CD4-positive, alpha-beta T cell treated with Interleukin-10 for 1 hour (primary cell): ENCODE data around the gene QSOX2.

ENCODE experiments used
- DNase-seq: peaks from one replicate; pipeline ENCODE4 v3.0.0-alpha.2; 2020

Gene QSOX2

DNA sequence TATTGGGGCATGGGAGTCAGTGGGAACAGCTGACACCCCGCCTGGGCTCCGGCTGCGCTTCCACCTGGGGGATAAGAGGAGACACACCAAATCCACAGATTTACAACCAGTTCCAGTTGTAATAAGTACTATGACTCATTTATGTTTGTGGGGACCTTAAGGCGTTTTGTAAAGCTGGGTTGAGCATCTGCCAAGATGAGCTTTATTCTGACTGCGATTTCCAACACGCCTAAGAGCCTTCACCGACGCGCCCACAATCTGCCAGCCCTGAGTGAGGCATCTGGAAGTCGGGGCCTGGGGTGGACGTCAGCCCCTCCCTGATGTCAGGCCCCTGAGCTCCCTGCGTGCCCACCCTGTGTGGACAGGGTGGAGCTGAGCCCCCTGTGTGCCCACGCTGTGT is 26.3 kb downstream of the QSOX2 start:
- no peak for DNase-seq

DNA sequence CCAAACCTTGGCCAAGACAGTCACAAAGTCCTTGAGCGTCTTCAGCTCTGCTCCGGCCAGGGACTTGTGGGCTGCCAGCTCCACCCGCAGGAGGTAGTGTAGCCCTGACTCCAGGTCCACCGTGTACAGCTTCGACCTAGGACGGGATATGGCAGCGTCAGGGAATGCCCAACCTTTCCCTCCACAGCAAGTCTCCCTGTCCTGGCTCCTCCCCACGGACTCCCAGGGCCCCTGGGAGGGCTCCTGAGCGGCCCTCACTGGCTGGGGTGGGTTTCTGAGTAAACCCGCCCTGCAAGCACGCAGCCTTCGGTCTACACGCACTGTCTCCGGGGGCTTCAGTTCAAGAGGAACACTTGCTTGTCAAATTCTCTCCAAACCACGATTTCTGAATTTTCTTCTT is 26.9 kb downstream of the QSOX2 start:
- no peak for DNase-seq

DNA sequence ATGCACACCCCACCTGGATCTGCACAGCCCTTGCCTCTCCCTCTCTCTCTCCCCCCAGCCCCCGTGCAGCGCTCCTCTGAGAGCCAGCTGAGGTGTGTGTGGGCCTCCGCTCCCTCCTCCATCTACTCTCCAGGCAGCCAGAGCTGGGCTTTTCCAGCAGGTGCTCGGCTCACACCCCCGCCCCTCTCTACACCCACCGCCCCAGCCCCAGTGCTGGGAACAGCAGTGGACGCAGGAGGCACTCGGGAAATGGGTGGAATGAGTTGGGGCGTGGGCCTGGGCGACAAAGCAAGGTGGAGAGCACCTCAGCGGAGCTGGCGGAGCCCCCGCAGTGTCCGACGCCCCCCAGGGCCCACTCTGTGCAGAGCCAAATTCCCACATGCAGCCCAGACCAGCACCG is 27.3 kb downstream of the QSOX2 start:
- no peak for DNase-seq

DNA sequence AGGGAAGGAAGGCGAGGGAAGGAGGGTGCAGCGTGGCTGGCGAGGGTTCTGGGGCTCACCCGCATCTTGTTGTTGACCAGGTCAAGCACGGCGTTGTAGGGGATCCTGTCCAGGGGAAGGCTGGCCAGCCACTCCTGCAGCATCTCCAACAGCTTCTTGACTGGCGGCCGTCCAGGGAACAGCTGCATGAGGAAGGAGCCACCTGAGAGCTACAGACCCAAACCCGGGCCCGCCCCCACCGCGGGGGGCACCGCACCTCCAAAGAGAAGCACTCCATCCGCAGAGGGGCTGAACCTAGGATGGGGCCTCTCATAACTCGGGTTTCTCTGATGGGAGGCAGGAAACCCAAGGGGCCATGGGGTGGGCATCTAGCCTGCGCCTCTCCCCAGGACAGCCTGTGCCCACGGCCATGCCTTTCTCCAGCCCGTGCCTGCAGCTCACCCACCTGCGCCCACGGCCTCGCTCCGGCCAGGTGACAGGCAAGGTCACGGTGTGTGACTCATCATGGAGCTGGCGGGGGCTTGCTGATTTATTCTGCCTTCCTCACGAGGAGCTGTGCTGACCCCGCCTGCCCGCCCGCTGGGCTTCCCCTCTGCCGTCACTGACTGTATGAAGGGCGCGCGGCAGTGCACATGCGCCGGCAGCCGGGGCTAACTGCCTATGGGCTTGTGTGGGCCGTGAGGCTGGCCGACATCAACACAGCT is 28.9 kb downstream of the QSOX2 start:
- no peak for DNase-seq

GRCh38 chr9:136213733-136214132 is 31.9 kb downstream of the QSOX2 start:
- no peak for DNase-seq

DNA sequence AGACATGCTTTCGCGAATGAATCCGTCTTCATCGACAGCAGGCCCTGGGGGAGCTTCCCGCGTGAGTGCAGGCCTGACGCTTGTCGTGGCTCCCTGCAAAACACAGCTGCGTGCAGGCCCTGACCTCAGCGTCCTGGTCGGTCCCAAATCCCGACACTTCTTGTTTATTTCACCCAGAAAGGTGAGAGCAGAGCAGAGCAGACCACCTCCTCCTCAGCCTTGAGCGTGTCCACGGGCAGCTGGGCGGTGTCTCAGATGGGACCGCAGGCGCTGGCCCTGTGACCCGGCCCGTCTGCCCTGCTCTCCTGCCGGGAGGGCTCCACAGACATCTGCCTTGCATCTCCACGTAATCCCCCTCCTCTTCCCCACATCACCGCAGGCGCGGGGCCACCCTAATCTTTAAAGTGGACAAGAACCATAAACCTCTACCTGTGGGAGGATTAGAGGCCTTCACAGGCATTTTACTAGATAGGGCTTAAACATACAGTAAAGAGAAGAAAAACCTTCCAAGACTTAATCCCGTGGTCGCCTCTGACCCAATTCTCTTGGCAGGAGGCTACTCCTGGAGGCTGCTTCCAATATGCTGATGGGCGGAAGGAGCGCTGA is 33.2 kb downstream of the QSOX2 start:
- DNase-seq = no peak

DNA sequence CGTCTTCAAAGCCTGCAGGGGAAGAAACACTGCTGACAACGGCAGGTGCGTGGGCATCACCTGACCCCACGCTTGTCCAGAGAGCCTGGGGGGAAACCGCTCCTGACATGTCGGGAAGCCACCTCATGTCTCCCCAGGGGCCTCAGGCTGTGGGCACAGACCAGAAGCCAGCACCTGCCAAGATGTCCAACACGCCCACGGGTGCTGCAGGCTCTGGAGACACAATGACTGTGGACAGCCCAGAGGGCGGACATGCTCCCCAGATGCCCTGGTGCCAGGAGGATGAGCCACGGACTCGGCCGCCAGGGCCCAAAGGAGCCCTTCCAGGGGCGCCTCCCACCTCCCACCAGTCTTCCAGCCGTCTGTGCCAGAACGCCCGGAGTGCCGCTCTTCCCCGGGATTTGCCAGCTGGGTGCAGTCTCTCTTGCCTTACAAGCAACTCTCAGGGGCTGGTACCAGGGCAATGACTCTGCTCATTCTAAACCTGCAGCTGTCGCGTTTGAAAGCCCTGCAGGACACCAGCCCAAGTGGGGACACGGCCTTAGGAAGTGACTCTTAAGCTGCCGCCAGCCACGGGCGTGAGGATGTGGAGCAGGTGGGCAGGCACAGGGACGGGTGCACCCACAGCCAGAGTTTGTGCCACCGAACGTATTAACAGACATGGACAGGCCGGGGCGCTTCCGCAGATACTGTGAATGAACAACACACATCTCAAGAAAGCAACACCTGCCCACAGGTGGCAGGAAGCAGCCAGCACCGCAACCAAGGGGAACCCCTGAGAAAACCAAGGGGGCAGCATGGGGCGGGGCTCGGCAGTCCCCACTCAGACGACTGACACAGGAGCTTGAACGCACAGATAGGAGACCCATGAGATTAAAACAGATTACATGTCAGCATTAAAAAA is 33.9 kb downstream of the QSOX2 start:
- no peak for DNase-seq

GRCh38 chr9:136211006-136211405 is 34.6 kb downstream of the QSOX2 start:
- DNase-seq = no peak

- DNase-seq = no peak
Observed at GRCh38 chr9:136210276-136210675, 35.3 kb downstream of the QSOX2 start.

GRCh38 chr9:136209786-136210185 is 35.8 kb downstream of the QSOX2 start:
- no peak for DNase-seq

DNA sequence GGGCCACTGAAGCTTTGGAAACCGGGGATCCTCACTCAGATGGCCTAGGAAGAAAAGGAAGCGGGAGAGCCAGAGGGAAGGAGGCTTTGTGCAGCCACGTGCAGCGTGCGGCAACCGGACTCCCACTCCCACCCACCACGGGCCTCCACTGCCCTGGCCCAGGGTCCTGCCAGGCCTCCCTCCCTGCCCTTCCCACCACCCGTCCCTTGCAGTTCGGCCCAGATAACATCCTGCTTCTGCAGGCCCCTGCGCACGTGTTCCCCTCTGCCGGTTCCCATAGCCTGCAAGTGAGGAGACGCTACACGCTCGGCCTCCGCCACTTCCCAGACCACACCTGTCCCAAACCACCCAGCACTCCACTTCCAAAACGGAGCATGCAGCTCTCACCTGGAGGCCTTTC is 36.4 kb downstream of the QSOX2 start:
- no peak for DNase-seq

DNA sequence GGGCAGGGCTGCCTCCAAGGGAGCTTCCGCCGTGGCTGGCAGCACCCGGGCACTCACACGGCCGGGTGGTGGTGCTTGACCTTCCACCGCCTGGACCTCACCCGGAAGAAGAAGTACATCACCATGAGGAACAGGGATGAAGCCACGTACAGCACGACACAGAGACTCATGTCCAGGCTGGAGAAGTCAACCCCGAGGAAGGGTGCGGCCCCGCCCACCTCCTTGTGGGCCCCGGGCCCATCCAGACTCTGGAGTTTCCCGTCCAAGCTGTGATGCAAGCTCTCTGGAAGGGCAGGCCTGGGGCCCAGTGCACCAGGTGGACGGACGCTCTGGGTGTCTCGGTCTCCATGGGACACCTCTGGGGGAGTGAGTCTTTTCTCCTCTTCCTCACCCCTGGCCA is 36.9 kb downstream of the QSOX2 start:
- no peak for DNase-seq

- DNase-seq = no peak
Observed at GRCh38 chr9:136207616-136208015, 38.0 kb downstream of the QSOX2 start.

DNA sequence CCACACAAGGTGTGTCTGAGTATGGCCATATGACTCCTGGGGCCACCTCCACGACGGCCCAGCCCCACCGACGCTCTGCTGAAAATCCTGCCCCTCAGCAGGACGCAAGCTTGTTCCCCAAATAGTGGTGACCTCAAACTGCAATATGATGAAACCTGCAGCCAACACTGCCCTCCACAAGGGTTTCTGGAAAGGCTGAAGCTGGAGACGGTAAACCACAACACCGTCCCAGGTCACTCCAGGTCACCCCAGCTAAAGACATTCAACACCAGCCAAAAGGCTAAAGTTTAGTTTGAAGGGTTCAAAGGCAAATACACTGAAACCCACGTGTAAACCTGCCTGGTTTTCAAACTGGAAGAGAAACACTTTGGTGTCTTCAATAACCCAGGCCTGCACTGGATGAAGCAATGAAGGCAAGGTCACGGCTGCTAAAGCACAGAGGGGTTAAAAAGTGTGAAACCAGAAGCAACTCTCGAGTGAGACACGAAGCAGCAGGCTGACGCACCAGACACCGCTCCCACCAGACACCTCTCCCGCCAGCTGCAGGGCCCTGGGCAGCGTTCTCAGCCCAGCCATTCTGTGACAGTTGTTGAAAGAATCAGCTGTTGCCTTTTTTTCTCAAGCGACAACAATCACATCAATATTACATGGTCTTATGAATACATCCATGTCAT is 38.9 kb downstream of the QSOX2 start:
- DNase-seq = no peak

DNA sequence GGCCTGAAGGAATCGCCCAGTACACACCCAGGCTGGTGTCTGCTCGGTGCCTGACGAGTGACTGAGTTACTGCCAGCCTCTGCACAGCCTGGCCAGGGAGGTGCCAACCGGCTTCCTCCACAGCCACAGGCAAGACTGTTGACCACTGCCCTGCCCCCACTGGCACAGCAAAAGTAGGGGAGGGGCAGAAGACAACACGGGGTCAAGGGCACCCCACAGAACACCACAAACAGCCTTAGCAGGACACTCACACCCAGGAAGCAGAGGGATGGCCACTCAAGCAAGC is 40.0 kb downstream of the QSOX2 start:
- DNase-seq = no peak

DNA sequence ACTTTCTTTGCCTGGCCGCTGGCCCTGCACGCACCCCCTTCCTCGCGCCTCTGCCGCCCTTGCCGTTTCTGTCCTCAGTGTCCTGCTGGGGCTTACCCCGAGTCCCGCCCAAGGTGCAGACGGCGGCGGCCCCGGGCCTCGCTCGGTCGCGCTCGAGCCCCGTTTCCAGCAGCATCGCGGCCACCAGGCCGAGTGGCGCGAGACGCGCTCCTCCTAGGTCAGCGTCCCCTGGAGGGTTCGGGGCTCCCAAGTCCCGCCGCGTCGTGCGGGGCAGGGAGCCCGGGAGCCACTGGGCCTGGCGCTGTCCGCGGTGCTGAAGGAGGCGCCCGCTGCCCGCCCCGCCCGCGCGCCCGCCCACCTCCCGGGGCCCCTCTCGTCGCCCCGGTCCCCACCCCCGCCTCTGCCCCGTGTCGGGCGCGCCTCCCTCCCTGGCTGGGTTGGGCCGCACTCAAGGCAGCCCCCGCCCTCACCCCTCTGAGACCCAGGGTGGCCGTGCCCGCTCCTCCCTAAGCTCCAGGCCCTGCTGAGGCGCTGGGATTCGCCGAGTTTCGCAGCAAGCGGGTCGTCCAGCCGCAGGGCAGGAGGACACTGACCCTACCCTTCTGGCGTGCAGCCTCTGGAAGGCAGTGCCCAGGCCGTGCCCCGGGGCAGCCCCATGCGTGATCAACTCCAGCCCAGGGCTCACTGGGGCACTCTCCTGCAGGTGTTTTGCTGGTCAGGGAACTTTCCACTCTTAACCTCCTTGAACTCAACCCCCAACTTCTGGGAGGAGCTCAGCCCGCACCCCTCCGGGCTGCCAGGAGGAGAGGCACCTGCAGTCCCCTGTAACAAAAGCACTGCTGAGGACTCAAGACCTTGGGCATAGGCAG is 40.5 kb downstream of the QSOX2 start, which contains the start of gene LHX3:
LHX3 (minus strand) TSS at position 291 of the 869 bp plus-strand sequence; CDS start at position 175, 116 bp downstream.
- DNase-seq = no peak

DNA sequence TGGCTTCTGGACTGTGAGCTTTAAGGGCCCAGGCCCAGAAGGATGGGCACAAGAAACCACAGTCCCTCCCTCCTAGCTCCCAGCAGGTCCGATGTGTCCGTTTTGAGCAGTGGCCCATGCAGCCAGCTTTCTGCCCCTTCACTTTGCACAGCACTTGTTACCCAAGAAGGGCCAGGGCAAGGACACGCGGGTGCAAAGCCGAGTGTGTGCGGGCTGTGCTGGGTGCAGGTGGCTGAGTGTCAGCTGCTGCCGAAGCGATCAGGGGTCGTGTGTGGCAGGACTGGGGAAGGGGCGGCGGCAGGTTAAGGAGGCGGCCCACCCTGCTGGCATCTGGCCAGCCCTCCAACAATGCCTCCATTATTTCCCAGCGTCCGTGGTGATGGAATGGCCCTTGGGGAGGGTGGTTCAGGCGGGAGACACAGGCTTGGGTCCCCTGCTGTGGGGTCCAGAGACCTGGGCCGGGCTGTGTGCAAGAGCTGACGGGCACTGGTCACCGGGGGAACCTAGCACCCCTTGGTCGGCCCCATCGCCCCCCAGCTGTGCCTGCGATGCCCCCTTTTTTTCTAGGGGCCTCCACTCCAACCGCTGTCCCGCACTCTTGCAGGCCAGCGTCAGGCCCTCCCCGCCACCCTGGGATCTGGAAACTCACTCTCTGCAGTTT is 41.3 kb downstream of the QSOX2 start:
- DNase-seq = no peak

GRCh38 chr9:136203408-136204144 is 42.0 kb downstream of the QSOX2 start:
- no peak for DNase-seq

GRCh38 chr9:136202454-136203407 is 42.9 kb downstream of the QSOX2 start:
- no peak for DNase-seq
